Progenitor cell of endocrine pancreas (in vitro differentiated cells): ENCODE results near the gene TPRG1. TPM values are rescaled to one million over a fixed set of nuclear protein-coding genes. Genes with fewer than 3 reads are reported as not detected.

Experiments used
- DNase-seq: peaks from one replicate; pipeline ENCODE4 v3.0.0; 2021; ENCODE audit warnings: low spot score; ENCODE audit not compliant: unreplicated experiment
- H3K27ac Mint-ChIP-seq: 2 replicates; pipeline ENCODE4 v1.8.0; 2021; ENCODE audit warnings: mild to moderate bottlenecking, moderate library complexity, mixed read lengths
- H3K27me3 Mint-ChIP-seq: 2 replicates; pipeline ENCODE4 v1.8.0; 2021; ENCODE audit warnings: mixed read lengths
- H3K36me3 Mint-ChIP-seq: 2 replicates; pipeline ENCODE4 v1.8.0; 2022; ENCODE audit warnings: mixed read lengths; ENCODE audit not compliant: insufficient read depth
- H3K4me1 Mint-ChIP-seq: 2 replicates; pipeline ENCODE4 v1.8.0; 2021; ENCODE audit warnings: low read depth, mixed read lengths
- H3K4me3 Mint-ChIP-seq: 2 replicates; pipeline ENCODE4 v1.8.0; 2021; ENCODE audit warnings: low read depth, mild to moderate bottlenecking, moderate library complexity, mixed read lengths
- H3K9me3 Mint-ChIP-seq: 2 replicates; pipeline ENCODE4 v1.8.0; 2021; ENCODE audit warnings: low read depth, mixed read lengths
- total RNA-seq: library from RNA; stranded (reverse); gene quantifications from 2 replicates; pipeline ENCODE4 v1.2.1, GENCODE V29; 2021
- TF ChIP-seq, protein P1 (sequence below): fragments of 200-600 bp; sonication (generic); IDR thresholded peaks from one replicate; pipeline ENCODE4 v1.5.0; 2021; ENCODE audit warnings: antibody characterized with exemption, mild to moderate bottlenecking; ENCODE audit not compliant: unreplicated experiment

The TPRG1 gene
- total RNA-seq, 1 donor from 2014 or later, result 2.3 TPM

- no peaks in the 10 kb centered on the region for H3K36me3 Mint-ChIP-seq
- H3K27ac Mint-ChIP-seq, result no peak overlapping the region
- DNase-seq, result peak; percentile 53
- peaks cover 8% of the 10 kb centered on the region for H3K27me3 Mint-ChIP-seq
- H3K4me1 Mint-ChIP-seq, result peaks cover 4% of the 10 kb centered on the region
- TF ChIP-seq, protein P1, sequence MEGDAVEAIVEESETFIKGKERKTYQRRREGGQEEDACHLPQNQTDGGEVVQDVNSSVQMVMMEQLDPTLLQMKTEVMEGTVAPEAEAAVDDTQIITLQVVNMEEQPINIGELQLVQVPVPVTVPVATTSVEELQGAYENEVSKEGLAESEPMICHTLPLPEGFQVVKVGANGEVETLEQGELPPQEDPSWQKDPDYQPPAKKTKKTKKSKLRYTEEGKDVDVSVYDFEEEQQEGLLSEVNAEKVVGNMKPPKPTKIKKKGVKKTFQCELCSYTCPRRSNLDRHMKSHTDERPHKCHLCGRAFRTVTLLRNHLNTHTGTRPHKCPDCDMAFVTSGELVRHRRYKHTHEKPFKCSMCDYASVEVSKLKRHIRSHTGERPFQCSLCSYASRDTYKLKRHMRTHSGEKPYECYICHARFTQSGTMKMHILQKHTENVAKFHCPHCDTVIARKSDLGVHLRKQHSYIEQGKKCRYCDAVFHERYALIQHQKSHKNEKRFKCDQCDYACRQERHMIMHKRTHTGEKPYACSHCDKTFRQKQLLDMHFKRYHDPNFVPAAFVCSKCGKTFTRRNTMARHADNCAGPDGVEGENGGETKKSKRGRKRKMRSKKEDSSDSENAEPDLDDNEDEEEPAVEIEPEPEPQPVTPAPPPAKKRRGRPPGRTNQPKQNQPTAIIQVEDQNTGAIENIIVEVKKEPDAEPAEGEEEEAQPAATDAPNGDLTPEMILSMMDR, result peak; percentile 87
- no peak overlapping the region for H3K4me3 Mint-ChIP-seq
- H3K9me3 Mint-ChIP-seq, result no peaks in the 10 kb centered on the region
Measured at GRCh38 chr3:189148081-189148507, 23.7 kb upstream of the TPRG1 start.

- no peaks in the 10 kb centered on the region for H3K9me3 Mint-ChIP-seq
- no peak overlapping the region for H3K4me3 Mint-ChIP-seq
- H3K4me1 Mint-ChIP-seq, result peaks cover 4% of the 10 kb centered on the region
- no peaks in the 10 kb centered on the region for H3K36me3 Mint-ChIP-seq
- peaks cover 8% of the 10 kb centered on the region for H3K27me3 Mint-ChIP-seq
- no peak overlapping the region for H3K27ac Mint-ChIP-seq
- no peak for DNase-seq
- TF ChIP-seq, protein P1, result no peak
Measured at GRCh38 chr3:189149203-189149602, 22.6 kb upstream of the TPRG1 start.

DNA sequence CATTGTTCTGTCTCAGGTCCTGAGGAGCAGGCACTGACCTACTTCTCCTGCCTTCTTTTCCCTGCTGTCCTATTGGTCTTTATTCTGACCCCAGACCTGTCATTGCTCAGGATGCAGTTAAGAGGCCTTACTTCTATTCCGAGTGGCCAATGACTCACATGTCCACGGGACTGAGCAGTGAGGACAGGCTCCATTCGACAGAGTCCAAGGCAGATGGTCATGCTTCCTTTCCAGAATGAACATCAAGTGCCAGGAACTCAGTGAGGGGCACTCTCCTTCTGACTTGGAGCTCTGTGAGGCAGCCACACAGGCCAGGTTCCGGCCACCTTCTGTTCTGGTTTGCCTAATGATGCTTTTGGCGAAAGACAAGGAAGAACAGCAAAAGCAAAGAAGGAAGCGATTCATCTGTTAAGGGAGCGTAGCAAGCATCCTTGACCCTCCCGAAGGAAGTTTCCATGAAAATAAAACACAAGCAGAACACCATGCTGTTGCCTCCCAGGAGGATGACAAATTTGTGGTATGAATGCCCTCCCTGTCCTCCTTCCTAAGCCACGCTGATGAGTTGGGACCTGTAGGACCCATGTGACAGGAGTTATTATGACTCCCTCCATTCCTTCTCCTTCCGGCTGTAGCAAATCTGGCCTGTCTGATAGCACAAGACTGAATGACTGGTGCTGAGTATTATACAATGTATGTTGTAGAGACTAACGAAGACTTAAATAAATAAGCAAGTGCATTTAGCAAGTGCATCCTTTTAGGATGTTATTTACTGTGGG lies 14.4 kb upstream of the TPRG1 start:
- Mint-ChIP-seq H3K4me1 (peaks cover 9% of the 10 kb centered on the region), H3K4me3 (no peak overlapping the region), H3K27me3 (peaks cover 3% of the 10 kb centered on the region), H3K27ac (no peak overlapping the region), H3K9me3 (no peaks in the 10 kb centered on the region), H3K36me3 (no peaks in the 10 kb centered on the region)
- no peak for DNase-seq
- TF ChIP-seq, protein P1, result no peak

- Mint-ChIP-seq H3K27me3 (peaks cover 3% of the 10 kb centered on the region), H3K4me3 (no peak overlapping the region), H3K27ac (no peak overlapping the region), H3K9me3 (no peaks in the 10 kb centered on the region), H3K36me3 (no peaks in the 10 kb centered on the region), H3K4me1 (peaks cover 9% of the 10 kb centered on the region)
- TF ChIP-seq, protein P1, result no peak
- no peak for DNase-seq
Measured at GRCh38 chr3:189158034-189158433, 13.7 kb upstream of the TPRG1 start.

DNA sequence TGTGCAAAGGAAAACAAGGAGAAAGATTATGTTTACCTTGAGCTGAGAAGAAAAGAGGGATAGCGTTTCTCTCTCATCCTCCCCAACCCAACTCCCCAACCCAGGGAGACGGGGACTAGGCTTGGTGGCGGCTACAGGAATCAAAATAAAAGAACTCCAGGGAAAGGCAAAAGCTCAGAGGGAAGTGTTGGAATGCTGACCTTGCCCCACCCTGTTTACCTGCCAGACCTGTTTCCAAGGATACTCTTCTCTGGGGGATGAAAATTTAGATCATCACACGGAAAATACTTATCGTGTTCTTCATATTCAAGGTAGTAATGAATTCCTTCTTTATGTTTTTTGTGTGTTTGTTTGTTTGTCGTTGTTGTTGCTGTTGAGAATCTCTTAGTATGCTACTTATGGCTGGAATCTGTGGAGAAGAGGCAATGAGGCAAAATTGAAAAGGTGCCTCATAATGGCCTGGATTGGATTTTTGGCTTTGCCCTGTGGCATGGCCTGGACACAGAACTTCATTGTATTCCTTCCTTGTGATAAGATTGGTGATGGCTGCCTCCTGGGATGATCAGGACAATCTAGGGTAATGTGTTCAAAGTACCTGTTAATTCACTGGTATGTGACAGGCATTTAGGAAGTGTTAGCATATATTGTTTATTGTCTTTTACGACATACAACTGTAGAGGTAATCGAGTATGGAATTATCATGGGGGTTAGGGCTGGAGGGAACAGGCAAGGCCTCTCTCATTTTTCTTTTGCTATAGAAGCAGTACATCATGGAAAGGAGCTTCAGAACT lies 11.1 kb upstream of the TPRG1 start:
- Mint-ChIP-seq H3K27ac (no peak overlapping the region), H3K4me1 (peaks cover 9% of the 10 kb centered on the region), H3K4me3 (no peak overlapping the region), H3K9me3 (no peaks in the 10 kb centered on the region), H3K27me3 (no peaks in the 10 kb centered on the region), H3K36me3 (no peaks in the 10 kb centered on the region)
- DNase-seq, result no peak
- TF ChIP-seq, protein P1, result no peak
